GM18526 (cell line): ENCODE data around the gene ZNF821.

Experiments
- POLR2A ChIP-seq: IDR thresholded peaks from 3 replicates; pipeline ENCODE4 v1.6.1; 2011; ENCODE audit not compliant: insufficient read length; ENCODE audit errors: extremely low read depth

The ZNF821 gene

DNA sequence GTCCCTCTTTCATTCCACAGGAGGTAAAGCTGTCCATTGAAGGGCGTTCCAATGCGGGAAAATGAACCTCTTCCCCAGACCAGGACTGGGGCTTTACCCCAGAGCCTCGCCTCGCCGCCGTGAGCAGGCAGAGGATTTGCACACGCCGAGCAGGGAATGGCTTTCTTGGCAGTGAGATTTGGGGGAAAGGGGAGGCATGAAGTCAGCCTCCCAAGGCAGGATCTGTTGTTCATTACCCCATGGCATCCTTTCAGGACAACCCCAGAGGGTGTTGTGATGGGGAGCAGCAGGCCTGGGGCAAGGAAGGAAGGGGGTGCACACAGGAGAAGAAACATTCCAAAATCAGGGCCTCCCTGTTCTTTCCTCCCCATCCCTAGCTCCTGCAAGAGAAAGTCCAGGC lies 32.2 kb downstream of the ZNF821 start:
- TF ChIP-seq POLR2A: no peak

DNA sequence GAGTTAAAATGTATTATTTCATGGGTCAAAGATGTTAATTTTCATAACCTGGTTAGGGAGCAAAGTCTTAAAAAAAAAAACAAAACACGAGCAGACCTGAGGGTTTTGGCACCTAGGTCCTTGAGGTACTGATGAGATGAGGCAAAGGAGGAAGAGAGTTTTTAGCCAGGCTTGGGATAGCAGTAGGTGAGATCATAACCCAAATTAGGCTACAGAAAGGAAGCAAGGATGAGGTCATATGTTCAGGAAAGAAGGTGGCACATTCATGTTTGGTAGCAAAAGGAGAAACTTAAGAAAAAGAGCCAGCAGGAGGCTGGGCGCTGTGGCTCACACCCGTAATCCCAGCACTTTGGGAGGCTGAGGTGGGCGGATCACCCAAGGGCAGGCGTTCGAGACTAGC lies 35.4 kb downstream of the ZNF821 start:
- TF ChIP-seq POLR2A: no peak

GRCh38 chr16:71847096-71847495 lies 36.9 kb downstream of the ZNF821 start:
- TF ChIP-seq POLR2A: no peak

GRCh38 chr16:71846431-71846830 lies 37.6 kb downstream of the ZNF821 start:
- TF ChIP-seq POLR2A: no peak

DNA sequence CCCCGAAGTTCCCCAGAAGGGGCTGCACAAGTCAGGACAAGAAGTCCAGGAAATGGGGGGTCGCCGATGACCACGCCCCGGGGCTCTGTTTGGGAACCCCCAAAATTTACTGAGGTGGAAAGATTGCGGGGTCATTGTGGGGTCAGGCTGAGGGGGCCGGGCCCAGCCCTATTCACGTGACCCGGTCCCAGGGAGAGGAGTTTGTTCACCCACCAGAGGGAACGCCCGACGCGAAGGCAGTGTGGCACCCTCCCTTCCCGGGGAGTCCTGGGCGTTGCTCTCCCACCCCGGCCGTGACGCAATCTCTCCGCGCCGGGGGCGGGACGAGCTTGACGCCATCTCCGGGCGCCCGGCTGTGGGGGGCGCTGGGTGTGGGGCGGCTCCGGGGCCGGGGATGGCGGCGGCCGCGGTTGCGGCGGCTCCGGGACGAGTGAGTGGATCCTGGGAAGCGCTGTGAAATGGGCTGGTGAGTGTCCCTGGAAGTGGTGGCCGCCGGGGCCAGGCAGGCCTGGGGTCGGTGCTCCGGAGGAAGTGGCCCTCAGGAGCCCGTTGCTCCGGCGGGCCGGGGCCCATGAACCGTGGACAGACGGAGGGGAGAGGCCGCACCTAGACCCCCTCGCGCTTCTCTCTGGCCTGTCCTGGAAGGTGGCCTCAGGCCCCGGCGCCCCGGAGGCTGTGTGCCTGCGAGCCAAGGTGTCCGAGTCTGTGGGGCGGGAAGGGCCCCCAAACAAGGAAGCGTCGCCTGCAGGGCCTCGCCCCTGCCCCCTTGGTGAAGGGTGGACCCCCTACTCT lies 38.1 kb downstream of the ZNF821 start, which contains the start of gene ATXN1L:
Gene ATXN1L, plus strand, starts transcription at position 338 of the 792 bp plus-strand sequence. CDS start 3,765 bp downstream, outside the sequence.
- peak; percentile 74 for TF ChIP-seq POLR2A

DNA sequence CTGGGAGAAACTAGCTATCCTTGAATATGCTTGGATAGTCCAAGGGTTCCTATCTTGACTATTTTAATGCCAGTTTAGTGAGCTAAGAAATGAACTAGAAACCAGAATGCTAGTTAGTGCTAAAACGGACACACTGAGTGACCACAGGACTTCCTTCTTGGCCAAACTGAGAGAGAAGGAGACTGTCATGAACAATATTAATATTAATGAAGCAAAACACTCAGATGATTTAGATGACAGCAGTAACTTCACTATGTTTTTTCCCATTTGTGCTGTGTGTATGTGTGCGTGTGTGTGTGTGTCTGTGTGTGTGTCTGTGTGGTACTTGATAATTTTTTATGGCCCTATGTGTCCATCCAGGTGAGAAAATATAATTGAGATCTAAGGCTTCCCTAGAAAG lies 40.4 kb downstream of the ZNF821 start:
- TF ChIP-seq POLR2A: no peak

- no peak for TF ChIP-seq POLR2A
These were observed 43.9 kb downstream of the ZNF821 start for GRCh38 chr16:71840052-71840451.

- no peak for TF ChIP-seq POLR2A
These were observed 46.8 kb downstream of the ZNF821 start for GRCh38 chr16:71837150-71837549.

DNA sequence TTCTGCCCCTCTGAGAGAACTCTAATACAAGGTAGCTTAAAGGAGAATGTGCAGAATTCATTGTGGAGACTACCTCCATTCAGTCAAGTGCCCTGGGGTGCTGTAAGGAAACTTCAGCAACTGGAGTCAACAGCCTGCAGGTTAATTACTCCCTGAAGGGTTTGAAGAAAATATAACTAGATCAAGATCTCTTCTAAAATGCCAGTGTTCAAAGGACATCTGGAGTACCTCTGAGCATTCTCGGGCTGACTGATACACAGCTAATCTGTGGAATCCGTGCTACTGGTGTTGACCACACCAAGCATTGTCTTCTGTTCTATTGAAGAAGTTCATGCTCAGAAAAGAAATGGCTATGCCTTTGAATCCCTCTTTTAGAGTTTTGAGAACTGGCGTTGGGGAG lies 49.7 kb downstream of the ZNF821 start:
- no peak for TF ChIP-seq POLR2A

DNA sequence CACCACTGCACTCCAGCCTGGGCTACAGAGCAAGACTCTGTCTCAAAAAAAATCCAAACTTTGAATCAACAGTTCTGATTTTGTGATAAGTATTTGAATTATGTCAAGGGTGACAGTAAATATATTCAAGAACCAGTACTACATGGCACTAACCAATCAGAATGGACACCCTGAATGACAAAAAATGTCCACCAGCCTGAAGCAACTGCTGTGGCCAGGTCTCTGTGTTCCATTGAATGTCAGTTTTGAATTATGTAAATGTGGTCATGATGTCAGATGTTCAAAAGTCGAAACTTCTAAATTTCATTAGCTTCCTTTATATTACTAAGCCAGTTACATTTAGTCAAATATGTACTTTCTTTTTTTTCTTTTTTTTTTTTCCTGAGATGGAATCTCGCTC lies 53.6 kb downstream of the ZNF821 start:
- no peak for TF ChIP-seq POLR2A

DNA sequence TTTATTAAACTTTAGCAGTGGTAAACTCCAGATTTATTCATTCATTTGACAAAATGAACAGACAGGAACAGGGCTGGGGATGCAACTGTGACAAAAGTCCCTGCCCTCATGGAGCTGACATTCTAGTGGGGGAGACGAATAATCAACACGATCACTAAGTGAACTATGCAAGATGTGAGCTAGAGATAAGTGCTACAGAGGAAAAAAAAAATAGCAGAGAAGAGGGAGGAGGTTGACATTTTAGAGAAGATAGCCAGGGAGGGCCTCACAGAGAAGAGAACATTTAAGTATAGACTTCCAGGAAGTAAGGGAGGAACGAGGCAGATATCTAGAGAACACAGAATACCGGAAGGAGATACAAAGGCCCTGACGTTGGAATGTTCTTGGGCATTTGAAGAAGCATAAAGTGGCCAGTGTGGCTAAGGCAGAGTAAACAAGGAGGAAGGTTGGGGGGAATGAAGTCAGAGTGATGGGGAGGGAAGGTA lies 57.4 kb downstream of the ZNF821 start:
- TF ChIP-seq POLR2A: no peak

GRCh38 chr16:71811261-71811803 lies 72.7 kb downstream of the ZNF821 start:
- no peak for TF ChIP-seq POLR2A
